HCT116 (cell line): ENCODE results near the gene ISM1.

Source experiments
- POLR2A ChIP-seq: IDR thresholded peaks from 2 replicates; pipeline ENCODE4 v1.7.0; 2011; ENCODE audit warnings: borderline replicate concordance; ENCODE audit not compliant: insufficient read depth, insufficient read length; ENCODE audit errors: extremely low read depth
- TF ChIP-seq, protein P1 (sequence below), 3 experiments: fragments of 200-600 bp in 1 of 3; sonication (generic) in 1 of 3; IDR thresholded peaks in 2 of 3; conservative IDR thresholded peaks in 1 of 3; 2 replicates each; pipeline ENCODE4 v1.5.1; 2012 to 2017; ENCODE audit warnings: low read depth in 2 of 3, low read length in 2 of 3, antibody characterized with exemption in 1 of 3, borderline replicate concordance in 1 of 3, control low read depth in 1 of 3, mild to moderate bottlenecking in 1 of 3, mixed read lengths in 1 of 3, mixed run types in 1 of 3, moderate library complexity in 1 of 3; ENCODE audit not compliant: insufficient read depth in 1 of 3

DNA sequence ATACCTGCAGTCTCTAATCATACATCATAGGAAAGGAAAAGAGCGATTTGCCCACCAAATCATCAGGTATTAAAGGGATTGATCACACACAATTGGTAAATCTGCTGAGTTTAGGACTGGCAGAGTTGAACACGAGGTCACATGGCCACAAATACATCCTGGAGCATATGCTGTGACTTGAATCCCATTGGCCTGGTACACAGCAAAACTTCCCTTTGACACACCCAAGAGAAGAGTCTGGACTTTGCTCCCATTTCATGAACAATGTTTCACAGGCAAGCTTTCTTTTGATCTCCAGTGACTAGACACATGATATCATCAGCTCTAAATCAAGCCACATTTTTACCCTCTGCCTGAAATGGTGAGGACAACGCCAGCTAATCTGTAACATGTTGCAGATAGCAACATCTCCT lies 117.9 kb downstream of the ISM1 start:
- TF ChIP-seq POLR2A: no peak
- TF ChIP-seq, protein P1, sequence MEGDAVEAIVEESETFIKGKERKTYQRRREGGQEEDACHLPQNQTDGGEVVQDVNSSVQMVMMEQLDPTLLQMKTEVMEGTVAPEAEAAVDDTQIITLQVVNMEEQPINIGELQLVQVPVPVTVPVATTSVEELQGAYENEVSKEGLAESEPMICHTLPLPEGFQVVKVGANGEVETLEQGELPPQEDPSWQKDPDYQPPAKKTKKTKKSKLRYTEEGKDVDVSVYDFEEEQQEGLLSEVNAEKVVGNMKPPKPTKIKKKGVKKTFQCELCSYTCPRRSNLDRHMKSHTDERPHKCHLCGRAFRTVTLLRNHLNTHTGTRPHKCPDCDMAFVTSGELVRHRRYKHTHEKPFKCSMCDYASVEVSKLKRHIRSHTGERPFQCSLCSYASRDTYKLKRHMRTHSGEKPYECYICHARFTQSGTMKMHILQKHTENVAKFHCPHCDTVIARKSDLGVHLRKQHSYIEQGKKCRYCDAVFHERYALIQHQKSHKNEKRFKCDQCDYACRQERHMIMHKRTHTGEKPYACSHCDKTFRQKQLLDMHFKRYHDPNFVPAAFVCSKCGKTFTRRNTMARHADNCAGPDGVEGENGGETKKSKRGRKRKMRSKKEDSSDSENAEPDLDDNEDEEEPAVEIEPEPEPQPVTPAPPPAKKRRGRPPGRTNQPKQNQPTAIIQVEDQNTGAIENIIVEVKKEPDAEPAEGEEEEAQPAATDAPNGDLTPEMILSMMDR (IDR thresholded peaks at IDR 0.05 in 2 of 3, conservative IDR thresholded peaks at IDR 0.05 in 1 of 3; ENCODE audit: borderline replicate concordance in 1 of 3, insufficient read depth in 1 of 3, low read depth in 2 of 3, low read length in 2 of 3): no peak
